ENCODE results near the gene SECISBP2.

The SECISBP2 gene

DNA sequence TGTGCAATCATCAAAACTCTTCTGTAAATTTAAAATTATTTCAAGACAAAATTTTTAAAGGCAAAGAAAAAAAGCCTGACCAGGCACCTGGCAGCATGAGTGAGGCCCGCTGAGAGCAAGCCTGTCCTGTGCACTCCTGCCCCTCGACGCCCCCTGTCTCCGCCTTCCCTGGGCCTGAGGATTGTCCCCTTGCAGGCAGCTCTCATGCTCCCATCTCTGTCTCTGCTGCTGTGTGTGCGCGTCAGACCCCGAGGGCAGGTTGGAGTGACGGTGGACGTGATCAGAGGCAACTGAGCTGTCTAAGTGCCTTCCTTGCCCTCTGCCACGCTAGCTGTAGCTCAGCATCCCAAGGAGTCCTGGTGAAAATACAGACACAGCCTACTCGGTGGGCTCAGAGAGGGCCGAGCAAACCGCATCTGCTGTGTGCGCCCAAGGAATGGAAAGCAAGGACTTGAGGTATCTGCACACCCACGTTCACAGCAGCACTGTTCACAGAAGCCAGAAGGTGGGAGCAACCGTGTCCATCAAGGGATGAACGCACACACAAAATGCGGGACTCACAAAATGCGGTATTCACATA, 65.5 kb downstream of the SECISBP2 start:
- DNase-seq = no peak

DNA sequence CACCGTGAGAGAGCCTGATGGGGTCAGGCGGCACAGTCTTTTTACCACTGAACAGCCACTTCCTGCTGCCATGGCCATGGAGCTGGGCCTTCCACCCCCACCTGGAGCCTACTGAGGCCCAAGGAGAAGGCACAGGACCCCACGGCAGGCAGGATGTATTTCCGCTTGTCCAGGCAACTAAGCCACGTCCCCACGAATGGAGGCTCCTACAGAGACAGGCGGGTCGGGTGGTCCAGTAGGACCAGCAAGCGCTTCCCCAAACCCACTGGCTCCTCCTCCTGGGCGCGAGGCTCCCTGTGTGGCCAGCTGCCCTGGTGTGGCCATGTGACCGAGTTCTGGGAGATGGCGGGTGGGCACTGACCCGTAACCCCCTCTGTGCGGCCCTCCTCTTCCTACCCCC, 66.5 kb downstream of the SECISBP2 start:
- no peak for DNase-seq

- DNase-seq = no peak
These were observed 67.9 kb downstream of the SECISBP2 start for GRCh38 chr9:89386206-89386605.

GRCh38 chr9:89386797-89387196, 68.5 kb downstream of the SECISBP2 start:
- DNase-seq = no peak

GRCh38 chr9:89387197-89387849, 69.0 kb downstream of the SECISBP2 start:
- DNase-seq = no peak

DNA sequence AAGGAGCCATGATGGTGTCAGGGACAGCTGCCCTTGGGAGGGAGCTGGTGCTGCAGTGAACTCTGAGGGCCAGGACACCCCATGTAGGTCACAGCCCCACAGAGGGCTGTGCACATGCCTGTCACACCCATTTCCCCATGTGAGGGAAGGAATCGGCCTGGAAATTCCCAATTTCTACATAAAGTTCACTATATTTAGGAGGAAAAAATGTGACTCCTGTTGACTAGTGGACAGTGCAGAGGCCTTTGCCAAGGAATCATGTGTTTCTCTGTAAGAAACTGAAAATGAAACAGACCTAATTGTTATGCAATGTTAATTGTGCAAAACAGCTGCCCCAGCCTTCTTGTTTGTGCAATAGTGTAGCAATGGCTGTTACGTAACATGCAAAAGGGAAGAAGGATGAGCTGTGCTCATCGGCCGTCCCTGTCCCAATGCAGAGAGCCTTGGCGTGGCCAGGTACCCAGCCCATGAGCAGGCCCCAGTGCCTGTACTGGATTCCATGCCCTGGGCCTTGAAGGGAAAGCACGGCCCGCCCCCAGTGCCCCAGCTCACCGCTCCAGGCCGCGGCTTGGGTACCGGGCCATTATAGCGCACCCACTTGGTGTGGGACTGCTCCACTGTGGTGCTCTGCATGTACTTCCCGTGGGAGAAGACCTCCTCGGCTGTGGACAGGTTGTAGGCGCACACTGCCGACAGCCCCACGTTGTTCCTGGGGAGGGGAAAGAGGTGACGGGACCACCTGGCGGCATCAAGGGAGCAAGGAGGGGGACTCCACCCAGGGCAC, 70.0 kb downstream of the SECISBP2 start:
- peak in 1 of 2 donors; percentile 65 for DNase-seq

DNA sequence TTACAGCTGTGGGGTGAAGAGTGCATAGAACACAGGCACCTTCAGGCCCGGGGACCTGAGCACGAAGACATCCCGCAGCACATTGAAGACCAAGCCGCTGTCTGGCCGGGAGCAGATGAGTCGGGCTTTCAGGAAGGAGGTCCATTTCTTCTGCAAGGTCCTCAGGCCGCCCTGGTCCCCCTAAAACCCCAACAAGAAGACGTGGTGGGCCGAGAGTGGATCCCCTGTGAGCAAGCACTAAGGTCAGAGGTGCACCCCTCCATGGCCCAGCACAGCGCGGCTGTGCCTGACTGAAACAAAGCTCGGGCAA, 70.5 kb downstream of the SECISBP2 start:
- no peak for DNase-seq

- no peak for DNase-seq
These were observed 71.8 kb downstream of the SECISBP2 start for GRCh38 chr9:89390068-89390555.

DNA sequence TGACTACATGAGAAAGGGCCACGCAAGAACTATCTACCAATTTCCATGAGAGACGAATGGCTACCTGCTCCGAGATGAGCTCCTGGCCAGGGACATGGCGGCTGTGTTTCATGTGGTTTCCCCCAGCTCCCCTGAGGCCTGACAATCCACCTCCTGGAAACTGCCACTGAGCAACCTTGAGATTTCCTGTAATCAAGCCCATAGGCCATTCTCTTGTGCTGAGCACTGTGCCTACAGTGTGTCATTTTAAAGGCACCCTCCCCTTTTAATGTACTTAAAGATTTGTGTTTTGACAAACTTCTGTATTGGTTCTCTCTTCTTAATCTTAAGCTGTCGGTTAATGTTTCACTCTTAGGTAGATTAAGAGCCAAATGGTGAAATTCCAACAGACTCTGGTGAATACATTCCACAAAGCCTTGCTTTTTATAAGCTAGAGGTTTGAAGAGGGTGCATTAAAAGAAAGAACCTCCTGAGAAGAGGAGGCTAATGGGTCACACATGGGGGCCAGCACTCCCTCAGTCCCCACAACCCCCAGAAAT, 72.3 kb downstream of the SECISBP2 start:
- no peak for DNase-seq

GRCh38 chr9:89391585-89391984, 73.3 kb downstream of the SECISBP2 start:
- no peak for DNase-seq

DNA sequence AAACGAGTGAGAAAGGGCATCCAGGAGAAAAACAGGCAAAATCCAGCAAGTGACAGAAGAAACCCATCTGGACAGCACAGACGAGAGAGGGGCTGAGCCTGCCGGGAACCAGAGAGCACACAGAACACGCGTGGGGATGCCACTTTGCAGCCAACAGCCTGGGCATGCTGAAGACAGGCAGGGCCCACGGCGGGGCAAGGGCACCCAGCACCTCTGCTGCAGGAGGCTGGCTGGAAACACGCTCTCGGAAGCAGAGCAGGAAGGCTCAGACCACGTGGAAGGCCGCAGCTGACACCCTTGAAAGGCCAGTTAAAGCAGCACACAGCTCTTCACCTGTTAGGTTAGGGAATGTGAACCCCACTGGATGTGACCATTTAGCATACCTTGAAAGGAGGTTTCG, 76.1 kb downstream of the SECISBP2 start:
- DNase-seq = no peak

GRCh38 chr9:89395931-89396710, 77.8 kb downstream of the SECISBP2 start:
- DNase-seq = no peak

- DNase-seq = no peak
These were observed 79.2 kb downstream of the SECISBP2 start for GRCh38 chr9:89397471-89397870.

- DNase-seq = no peak
These were observed 80.3 kb downstream of the SECISBP2 start for GRCh38 chr9:89398621-89399020.

GRCh38 chr9:89400403-89401116, 82.3 kb downstream of the SECISBP2 start:
- no peak for DNase-seq

DNA sequence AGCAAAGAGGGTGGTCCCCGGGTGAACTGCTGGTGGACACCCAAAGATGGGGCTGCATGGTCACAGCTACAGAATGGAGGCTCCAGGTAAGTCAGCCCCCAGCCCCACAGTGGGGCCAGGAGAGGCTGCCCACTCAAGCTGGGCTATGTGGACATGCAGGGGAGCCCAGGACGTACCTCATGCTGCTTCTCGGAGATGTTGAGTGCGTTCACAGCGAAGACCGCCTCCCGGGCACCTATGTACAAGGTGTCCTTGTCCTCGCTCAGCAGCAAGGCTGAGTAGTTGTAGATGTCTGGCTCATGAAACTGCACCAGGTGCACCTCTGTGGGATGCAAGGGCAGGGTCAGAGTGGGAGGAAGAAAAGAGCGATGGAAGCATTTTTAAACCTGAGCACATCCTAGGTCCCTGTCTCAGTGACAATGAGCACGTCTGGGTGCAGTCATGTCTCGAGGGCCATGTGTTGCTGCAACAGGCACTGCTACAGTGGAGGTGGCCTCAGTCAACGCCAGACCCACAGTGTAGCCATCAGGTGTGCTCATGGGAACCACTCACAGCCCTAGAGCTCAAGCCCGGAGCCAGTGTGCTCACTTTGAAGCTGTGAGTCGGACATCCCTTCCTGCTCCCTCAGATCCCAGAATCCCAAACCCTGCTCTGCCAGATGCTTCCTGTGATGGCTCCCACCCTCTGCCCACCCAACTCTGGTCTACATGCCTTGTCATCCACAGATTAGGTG, 84.6 kb downstream of the SECISBP2 start:
- no peak for DNase-seq

GRCh38 chr9:89404074-89404473, 85.8 kb downstream of the SECISBP2 start:
- DNase-seq = no peak

- DNase-seq = peak in 1 of 2 donors; percentile 30
These were observed 87.5 kb downstream of the SECISBP2 start for GRCh38 chr9:89405826-89406225.

GRCh38 chr9:89407070-89407469, 88.8 kb downstream of the SECISBP2 start:
- DNase-seq = no peak

GRCh38 chr9:89408628-89409101, 90.4 kb downstream of the SECISBP2 start:
- DNase-seq = peak; percentile 71 to 75

All from CD4-positive, alpha-beta T cell treated with Interleukin-1 beta for 1 hour (primary cell).